ENCODE measurements around the gene SCAMP4.

DNA sequence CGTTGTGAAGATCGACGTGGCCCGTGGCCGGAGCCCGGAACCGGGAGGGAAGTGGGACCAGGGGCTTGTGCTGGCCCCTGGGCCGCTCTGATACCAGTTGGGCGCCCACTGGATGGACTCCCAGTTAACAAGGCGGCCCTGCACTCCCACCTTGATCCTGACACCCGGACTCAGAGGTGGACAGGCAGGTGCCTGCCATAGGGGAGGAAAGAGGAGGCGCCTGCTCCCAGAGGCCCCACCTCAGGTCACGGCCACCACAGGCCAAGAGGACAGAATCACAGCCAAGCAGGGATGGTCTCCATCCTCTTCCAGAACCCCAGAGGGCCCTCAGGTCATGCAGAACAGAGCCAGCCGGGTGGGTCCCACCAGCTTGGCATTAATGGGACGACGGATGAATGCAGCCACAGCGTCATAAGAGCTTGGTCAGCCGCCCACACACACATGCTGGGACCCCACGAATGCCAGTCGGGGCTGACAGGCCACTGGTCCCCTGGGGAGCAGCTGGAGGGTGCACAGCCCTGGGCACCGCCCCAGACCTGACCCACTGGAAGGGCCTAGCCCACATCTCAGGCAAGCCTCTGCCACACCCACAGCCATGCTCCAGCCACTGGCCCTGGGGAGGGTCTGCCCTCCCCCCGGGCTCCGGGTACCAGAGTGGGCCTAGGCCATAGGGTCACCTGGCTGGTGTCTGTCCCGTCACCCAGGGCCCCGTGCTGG, 32.2 kb upstream of the SCAMP4 start:
- TF ChIP-seq, protein P1, sequence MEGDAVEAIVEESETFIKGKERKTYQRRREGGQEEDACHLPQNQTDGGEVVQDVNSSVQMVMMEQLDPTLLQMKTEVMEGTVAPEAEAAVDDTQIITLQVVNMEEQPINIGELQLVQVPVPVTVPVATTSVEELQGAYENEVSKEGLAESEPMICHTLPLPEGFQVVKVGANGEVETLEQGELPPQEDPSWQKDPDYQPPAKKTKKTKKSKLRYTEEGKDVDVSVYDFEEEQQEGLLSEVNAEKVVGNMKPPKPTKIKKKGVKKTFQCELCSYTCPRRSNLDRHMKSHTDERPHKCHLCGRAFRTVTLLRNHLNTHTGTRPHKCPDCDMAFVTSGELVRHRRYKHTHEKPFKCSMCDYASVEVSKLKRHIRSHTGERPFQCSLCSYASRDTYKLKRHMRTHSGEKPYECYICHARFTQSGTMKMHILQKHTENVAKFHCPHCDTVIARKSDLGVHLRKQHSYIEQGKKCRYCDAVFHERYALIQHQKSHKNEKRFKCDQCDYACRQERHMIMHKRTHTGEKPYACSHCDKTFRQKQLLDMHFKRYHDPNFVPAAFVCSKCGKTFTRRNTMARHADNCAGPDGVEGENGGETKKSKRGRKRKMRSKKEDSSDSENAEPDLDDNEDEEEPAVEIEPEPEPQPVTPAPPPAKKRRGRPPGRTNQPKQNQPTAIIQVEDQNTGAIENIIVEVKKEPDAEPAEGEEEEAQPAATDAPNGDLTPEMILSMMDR (IDR thresholded peaks at IDR 0.05; ENCODE audit: poor library complexity, severe bottlenecking), result no peak
- no peak for TF ChIP-seq POLR2AphosphoS5 (IDR thresholded peaks at IDR 0.05)
